ENCODE data around the gene MDP1. TPM values are rescaled to one million over a fixed set of nuclear protein-coding genes. Genes with fewer than 3 reads are reported as not detected.

MDP1 gene
- total and polyA plus RNA-seq, 7 donors = 6.2 to 19.7 (median 13.0) TPM

- Histone ChIP-seq H3K4me1 (no peaks in the 10 kb centered on the region), H3K4me3 (no peak overlapping the region), H3K36me3 (ENCODE audit: insufficient read depth in 1 of 2, low read depth in 1 of 2) (no peaks in the 10 kb centered on the region), H3K27me3 (ENCODE audit: insufficient read depth in 3 of 3, low read length in 2 of 3) (no peaks in the 10 kb centered on the region), H3K9me3 (no peaks in the 10 kb centered on the region), H3K27ac (no peak overlapping the region)
- WGBS, 3 donors = 78 to 80% (median 79%) methylated on average over 11 of the region's 11 CpGs
- no peak for DNase-seq
- no peak for ATAC-seq
- intact Hi-C loops (cut with DNase I) = no loop called here
- TF ChIP-seq CTCF (IDR thresholded peaks at IDR 0.05) = no peak
These were observed 36.6 kb upstream of the MDP1 start for GRCh38 chr14:24252289-24253124.

DNA sequence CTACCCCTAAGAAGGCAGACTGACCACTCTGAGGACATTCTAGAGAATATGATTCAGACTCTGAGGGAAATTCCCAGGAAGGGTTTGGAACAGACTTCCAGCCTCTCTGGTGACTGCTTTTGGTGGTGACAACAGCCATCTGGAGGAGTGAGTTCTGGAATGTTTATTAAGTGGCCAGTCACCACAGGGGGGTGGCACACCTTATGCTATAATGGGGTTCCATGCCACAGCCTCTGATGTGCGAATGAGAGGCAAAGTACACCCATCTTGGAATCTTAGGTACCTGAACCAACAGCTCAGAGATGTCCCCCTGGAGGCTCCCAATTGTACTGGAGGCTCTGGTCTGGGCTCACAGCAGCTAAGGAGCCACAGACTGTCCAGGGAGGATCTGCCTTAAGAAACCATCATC is 36.0 kb upstream of the MDP1 start:
- no peaks in the 10 kb centered on the region for H3K27me3 ChIP-seq (ENCODE audit: insufficient read depth in 3 of 3, low read length in 2 of 3)
- no peak overlapping the region for H3K27ac ChIP-seq
- 85 to 100% (median 87%) methylated on average over 1 of the region's 1 CpG for WGBS, 3 donors
- DNase-seq (no peak), ATAC-seq (no peak)
- no peaks in the 10 kb centered on the region for H3K4me1 ChIP-seq
- H3K9me3 ChIP-seq = no peaks in the 10 kb centered on the region
- intact Hi-C loops (cut with DNase I) = no loop called here
- H3K36me3 ChIP-seq (ENCODE audit: insufficient read depth in 1 of 2, low read depth in 1 of 2) = no peaks in the 10 kb centered on the region
- TF ChIP-seq CTCF (IDR thresholded peaks at IDR 0.05) = no peak
- H3K4me3 ChIP-seq = no peak overlapping the region

DNA sequence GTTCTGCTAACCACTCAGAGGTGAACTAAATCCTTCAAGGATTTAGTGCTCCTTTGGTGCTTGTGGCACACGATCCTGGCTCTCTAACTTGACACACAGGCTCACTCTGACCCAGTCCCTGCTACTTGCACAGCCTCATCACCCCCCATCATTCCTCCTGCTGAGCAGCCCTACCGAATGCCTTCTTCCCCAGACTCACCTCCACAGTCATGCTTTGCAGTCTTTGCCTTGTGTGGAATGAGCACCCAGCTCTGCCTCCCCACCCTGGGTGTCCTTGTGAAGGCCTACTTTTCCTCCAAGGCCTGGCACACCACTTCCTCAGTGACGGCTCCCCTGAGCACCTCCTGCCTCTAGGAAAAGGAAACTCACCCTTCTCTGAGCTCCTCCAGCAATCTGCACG is 34.5 kb upstream of the MDP1 start:
- no peak for DNase-seq
- Histone ChIP-seq H3K4me1 (no peaks in the 10 kb centered on the region), H3K4me3 (no peak overlapping the region), H3K27me3 (ENCODE audit: insufficient read depth in 3 of 3, low read length in 2 of 3) (no peaks in the 10 kb centered on the region), H3K36me3 (ENCODE audit: insufficient read depth in 1 of 2, low read depth in 1 of 2) (no peaks in the 10 kb centered on the region), H3K9me3 (no peaks in the 10 kb centered on the region), H3K27ac (no peak overlapping the region)
- 50 to 76% (median 56%) methylated on average over 4 of the region's 4 CpGs for WGBS, 3 donors
- ATAC-seq = no peak
- intact Hi-C loops (cut with DNase I) = no loop called here
- no peak for TF ChIP-seq CTCF (IDR thresholded peaks at IDR 0.05)

DNA sequence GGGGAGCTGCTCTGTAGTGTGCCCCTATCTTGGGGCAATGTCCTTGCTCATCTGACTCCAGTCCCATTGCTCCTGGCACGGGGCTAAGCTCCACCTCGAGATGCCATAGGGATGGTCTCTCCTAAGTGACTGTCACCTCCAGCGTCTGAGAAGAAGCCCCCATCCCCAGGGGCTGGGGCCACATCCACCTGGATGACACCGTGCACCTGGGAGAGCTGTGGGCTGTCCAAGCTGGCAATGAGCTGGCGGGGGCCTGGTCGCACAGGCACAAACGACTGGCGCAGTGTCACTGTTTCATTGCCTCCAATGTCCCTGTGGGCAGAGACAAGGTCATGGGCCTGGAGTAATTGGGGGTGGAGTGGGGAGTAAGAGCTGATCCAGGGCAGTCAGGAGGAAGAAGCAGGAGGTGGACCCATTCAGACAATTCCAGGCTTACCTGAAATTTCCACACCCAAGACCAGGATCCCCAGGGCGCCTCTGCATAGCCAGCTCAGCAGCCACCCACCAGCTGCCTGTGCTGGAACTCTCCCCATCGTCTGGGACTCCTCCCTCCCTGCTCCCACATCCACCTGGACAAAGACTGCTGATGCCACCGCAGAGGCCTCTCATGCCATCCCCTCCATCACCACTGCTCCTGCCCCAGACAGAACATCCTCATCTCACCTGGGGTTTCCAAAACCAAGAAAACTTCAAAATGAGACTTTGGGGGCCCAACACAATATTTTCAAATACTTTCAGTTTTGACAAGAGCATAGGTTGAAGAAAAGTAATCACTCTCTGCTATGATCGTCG is 33.6 kb upstream of the MDP1 start:
- no peaks in the 10 kb centered on the region for H3K36me3 ChIP-seq (ENCODE audit: insufficient read depth in 1 of 2, low read depth in 1 of 2)
- intact Hi-C loops (cut with DNase I) = loop anchor here in 1 of 2 donors (10.0 kb wide), 1 partner anchor 185 kb away; no protein-coding TSS in a partner anchor
- no peaks in the 10 kb centered on the region for H3K4me1 ChIP-seq
- no peak for DNase-seq
- no peak for ATAC-seq
- TF ChIP-seq CTCF (IDR thresholded peaks at IDR 0.05) = no peak
- no peaks in the 10 kb centered on the region for H3K27me3 ChIP-seq (ENCODE audit: insufficient read depth in 3 of 3, low read length in 2 of 3)
- H3K4me3 ChIP-seq = no peak overlapping the region
- no peaks in the 10 kb centered on the region for H3K9me3 ChIP-seq
- H3K27ac ChIP-seq = no peak overlapping the region
- WGBS, 3 donors = 72 to 77% (median 72%) methylated on average over 13 of the region's 13 CpGs
